Measurements from ENCODE around the gene SCFD2. TPM values are rescaled to one million over a fixed set of nuclear protein-coding genes. Genes with fewer than 3 reads are reported as not detected.

Gene SCFD2
- total RNA-seq, 1 experiment from 2014 or later = 36.6 TPM

DNA sequence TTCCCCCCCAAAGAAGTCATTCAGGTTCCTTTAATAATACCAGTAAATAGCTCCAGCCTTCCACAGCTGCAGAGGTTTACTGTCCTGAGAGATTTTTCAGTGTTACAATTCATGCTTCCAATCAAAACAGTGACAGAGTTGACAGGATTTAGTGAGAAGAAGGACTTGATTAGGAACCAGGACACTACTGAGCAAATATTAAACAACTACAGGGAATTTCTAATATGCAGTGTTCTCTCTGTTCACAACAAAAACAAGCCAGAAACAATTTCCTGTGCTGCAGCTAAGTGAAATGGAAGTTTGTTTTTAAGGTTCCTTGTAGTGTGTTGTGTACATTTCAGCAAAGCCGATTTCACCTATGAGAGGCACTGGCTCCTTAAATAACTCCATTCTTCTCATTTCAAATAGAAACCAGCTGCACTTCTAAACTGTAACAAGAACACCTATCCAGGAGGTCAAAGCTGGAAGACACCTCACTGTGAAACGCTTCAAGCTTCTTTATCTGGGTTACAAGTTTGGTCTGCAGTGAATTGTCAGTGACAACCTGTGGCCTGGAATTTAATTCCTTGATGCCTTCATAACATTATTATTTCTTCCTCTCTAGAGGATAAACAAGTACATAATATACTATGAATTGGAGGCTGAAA, 354.5 kb downstream of the SCFD2 start:
- no peaks in the 10 kb centered on the region for H3F3A ChIP-seq (ENCODE audit: low read length, unreplicated experiment)
- ATAC-seq (no peak), DNase-seq (no peak)
- H3K27me3 ChIP-seq (ENCODE audit: low read length) = no peaks in the 10 kb centered on the region
- H2AFZ ChIP-seq (ENCODE audit: low read length) = no peak overlapping the region
- no peaks in the 10 kb centered on the region; the same call in 1 of the 2 replicates for H3K4me1 ChIP-seq (ENCODE audit: insufficient read depth, low read length)
- H3K4me2 ChIP-seq (ENCODE audit: low read length) = no peak overlapping the region
- CTCF ChIA-PET = no interaction called here
- BruUV-seq (replicated peaks) = no TSS peak
- H3K9ac ChIP-seq (ENCODE audit: low read length) = no peak overlapping the region
- no peaks in the 10 kb centered on the region for H3K36me3 ChIP-seq (ENCODE audit: low read depth, low read length)
- H3K27ac ChIP-seq (ENCODE audit: low read length) = no peak overlapping the region
- no peaks in the 10 kb centered on the region for H3K9me3 ChIP-seq (ENCODE audit: low read length)
- H3K4me3 ChIP-seq (ENCODE audit: low read length) = no peak overlapping the region
- intact Hi-C loops (cut with micrococcal nuclease) = loop anchor here (10.0 kb wide), 1 partner anchor 353 kb away; the partner anchor contains the start of gene SCFD2
- TF ChIP-seq, protein P1, sequence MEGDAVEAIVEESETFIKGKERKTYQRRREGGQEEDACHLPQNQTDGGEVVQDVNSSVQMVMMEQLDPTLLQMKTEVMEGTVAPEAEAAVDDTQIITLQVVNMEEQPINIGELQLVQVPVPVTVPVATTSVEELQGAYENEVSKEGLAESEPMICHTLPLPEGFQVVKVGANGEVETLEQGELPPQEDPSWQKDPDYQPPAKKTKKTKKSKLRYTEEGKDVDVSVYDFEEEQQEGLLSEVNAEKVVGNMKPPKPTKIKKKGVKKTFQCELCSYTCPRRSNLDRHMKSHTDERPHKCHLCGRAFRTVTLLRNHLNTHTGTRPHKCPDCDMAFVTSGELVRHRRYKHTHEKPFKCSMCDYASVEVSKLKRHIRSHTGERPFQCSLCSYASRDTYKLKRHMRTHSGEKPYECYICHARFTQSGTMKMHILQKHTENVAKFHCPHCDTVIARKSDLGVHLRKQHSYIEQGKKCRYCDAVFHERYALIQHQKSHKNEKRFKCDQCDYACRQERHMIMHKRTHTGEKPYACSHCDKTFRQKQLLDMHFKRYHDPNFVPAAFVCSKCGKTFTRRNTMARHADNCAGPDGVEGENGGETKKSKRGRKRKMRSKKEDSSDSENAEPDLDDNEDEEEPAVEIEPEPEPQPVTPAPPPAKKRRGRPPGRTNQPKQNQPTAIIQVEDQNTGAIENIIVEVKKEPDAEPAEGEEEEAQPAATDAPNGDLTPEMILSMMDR (conservative IDR thresholded peaks at IDR 0.05; ENCODE audit: low read depth, low read length) = no peak
- TF ChIP-seq EZH2phosphoT487 (IDR thresholded peaks at IDR 0.05; ENCODE audit: borderline replicate concordance, low read length) = no peak
- no peak for TF ChIP-seq EZH2 (IDR thresholded peaks at IDR 0.05; ENCODE audit: low read length, unreplicated experiment)
- H3K79me2 ChIP-seq (ENCODE audit: low read length) = no peaks in the 10 kb centered on the region
- no peaks in the 10 kb centered on the region for H3K9me2 ChIP-seq (replicated peaks; ENCODE audit: low read length)
- POLR2A ChIA-PET (ENCODE audit: unreplicated experiment) = no interaction called here
- H4K20me1 ChIP-seq (ENCODE audit: low read length) = no peaks in the 10 kb centered on the region

DNA sequence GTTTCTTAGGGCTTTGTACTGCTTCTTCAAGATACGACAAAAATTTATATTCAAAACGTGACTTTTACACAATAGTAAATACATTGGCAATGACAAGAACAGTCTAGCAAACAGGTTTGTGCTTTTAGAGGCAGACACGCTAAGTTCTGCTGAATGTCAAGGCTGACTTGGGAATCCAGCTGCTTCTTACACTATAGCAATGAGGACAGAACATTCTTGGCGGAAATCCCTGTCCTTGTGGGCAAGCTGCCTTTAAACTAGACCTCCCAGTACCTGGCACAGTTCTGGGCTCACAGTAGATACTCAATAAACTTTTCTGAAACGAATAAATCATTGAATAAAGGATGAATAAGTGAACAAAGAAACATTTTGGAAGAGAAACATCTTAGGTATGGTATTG, 355.5 kb downstream of the SCFD2 start:
- Histone ChIP-seq H3K4me2 (ENCODE audit: low read length) (no peak overlapping the region), H3K9me2 (replicated peaks; ENCODE audit: low read length) (no peaks in the 10 kb centered on the region), H3K4me1 (ENCODE audit: insufficient read depth, low read length) (no peaks in the 10 kb centered on the region; the same call in 1 of the 2 replicates), H3K9me3 (ENCODE audit: low read length) (no peaks in the 10 kb centered on the region), H3F3A (ENCODE audit: low read length, unreplicated experiment) (no peaks in the 10 kb centered on the region), H3K4me3 (ENCODE audit: low read length) (no peak overlapping the region), H4K20me1 (ENCODE audit: low read length) (no peaks in the 10 kb centered on the region), H3K27ac (ENCODE audit: low read length) (no peak overlapping the region), H3K9ac (ENCODE audit: low read length) (no peak overlapping the region), H3K79me2 (ENCODE audit: low read length) (no peaks in the 10 kb centered on the region), H2AFZ (ENCODE audit: low read length) (no peak overlapping the region), H3K27me3 (ENCODE audit: low read length) (no peaks in the 10 kb centered on the region), H3K36me3 (ENCODE audit: low read depth, low read length) (no peaks in the 10 kb centered on the region)
- CTCF ChIA-PET = no interaction called here
- TF ChIP-seq EZH2 (IDR thresholded peaks at IDR 0.05; ENCODE audit: low read length, unreplicated experiment) = no peak
- TF ChIP-seq, protein P1 (conservative IDR thresholded peaks at IDR 0.05; ENCODE audit: low read depth, low read length) = no peak
- TF ChIP-seq EZH2phosphoT487 (IDR thresholded peaks at IDR 0.05; ENCODE audit: borderline replicate concordance, low read length) = no peak
- BruUV-seq (replicated peaks) = no TSS peak
- POLR2A ChIA-PET (ENCODE audit: unreplicated experiment) = interaction anchor here (0.8 kb wide), 1 partner anchor 1161 kb away, joined by 7 read pairs; no protein-coding TSS in a partner anchor
- intact Hi-C loops (cut with micrococcal nuclease) = loop anchor here (10.0 kb wide), 1 partner anchor 354 kb away; the partner anchor contains the start of gene SCFD2
- DNase-seq = no peak
- ATAC-seq = no peak

DNA sequence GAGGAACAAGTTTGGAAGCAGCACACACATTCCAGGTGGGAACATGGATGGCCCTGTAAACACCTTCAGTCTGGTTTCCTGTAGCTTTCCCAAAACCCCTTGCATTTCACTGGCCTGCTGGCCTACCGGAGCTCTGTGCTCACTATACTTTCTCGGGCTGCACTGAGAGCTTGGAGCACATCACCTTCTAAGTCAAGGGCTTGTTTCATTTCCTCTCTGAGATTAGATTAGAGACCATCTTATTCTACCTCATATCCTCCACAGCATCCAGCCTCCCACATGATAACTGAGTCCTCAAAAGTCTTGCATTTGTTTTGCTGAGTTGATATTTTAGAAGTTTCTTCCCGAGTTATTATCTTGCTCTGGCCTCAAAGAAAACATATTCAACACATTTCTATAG, 356.0 kb downstream of the SCFD2 start:
- intact Hi-C loops (cut with micrococcal nuclease) = loop anchor here (10.0 kb wide), 1 partner anchor 355 kb away; the partner anchor contains the start of gene SCFD2
- no peak overlapping the region for H2AFZ ChIP-seq (ENCODE audit: low read length)
- no peaks in the 10 kb centered on the region for H3K79me2 ChIP-seq (ENCODE audit: low read length)
- H3K4me2 ChIP-seq (ENCODE audit: low read length) = no peak overlapping the region
- no peaks in the 10 kb centered on the region for H4K20me1 ChIP-seq (ENCODE audit: low read length)
- no TSS peak for BruUV-seq (replicated peaks)
- TF ChIP-seq EZH2 (IDR thresholded peaks at IDR 0.05; ENCODE audit: low read length, unreplicated experiment) (no peak), EZH2phosphoT487 (IDR thresholded peaks at IDR 0.05; ENCODE audit: borderline replicate concordance, low read length) (no peak)
- TF ChIP-seq, protein P1 (conservative IDR thresholded peaks at IDR 0.05; ENCODE audit: low read depth, low read length) = no peak
- no peak for ATAC-seq
- no peak overlapping the region for H3K27ac ChIP-seq (ENCODE audit: low read length)
- POLR2A ChIA-PET (ENCODE audit: unreplicated experiment) = interaction anchor here (0.8 kb wide), 1 partner anchor 1162 kb away, joined by 7 read pairs; no protein-coding TSS in a partner anchor
- H3F3A ChIP-seq (ENCODE audit: low read length, unreplicated experiment) = no peaks in the 10 kb centered on the region
- DNase-seq = no peak
- H3K9me3 ChIP-seq (ENCODE audit: low read length) = no peaks in the 10 kb centered on the region
- H3K36me3 ChIP-seq (ENCODE audit: low read depth, low read length) = no peaks in the 10 kb centered on the region
- no peak overlapping the region for H3K4me3 ChIP-seq (ENCODE audit: low read length)
- CTCF ChIA-PET = no interaction called here
- no peaks in the 10 kb centered on the region; the same call in 1 of the 2 replicates for H3K4me1 ChIP-seq (ENCODE audit: insufficient read depth, low read length)
- H3K27me3 ChIP-seq (ENCODE audit: low read length) = no peaks in the 10 kb centered on the region
- H3K9ac ChIP-seq (ENCODE audit: low read length) = no peak overlapping the region
- H3K9me2 ChIP-seq (replicated peaks; ENCODE audit: low read length) = no peaks in the 10 kb centered on the region

All from PC-3 (cell line).